Lower lobe of right lung (tissue), 2 donors: Measurements from ENCODE around the gene GRID1. TPM values are rescaled to one million over a fixed set of nuclear protein-coding genes. Genes with fewer than 3 reads are reported as not detected.

ENCODE experiments used
- ATAC-seq, 2 donors: fragments of 200-7000 bp; cut with Tn5 transposase; one replicate each; pipeline ENCODE4 v1.9.1; 2020 to 2022; ENCODE audit warnings: mild to moderate bottlenecking in 2 of 2, moderate library complexity in 2 of 2
- DNase-seq: peaks from one replicate; pipeline ENCODE4 v3.0.0-alpha.2; 2020
- H3K27ac ChIP-seq: fragments of 200-600 bp; one replicate; pipeline ENCODE4 v1.8.0; 2022
- H3K27me3 ChIP-seq: fragments of 200-600 bp; one replicate; pipeline ENCODE4 v1.8.0; 2022; ENCODE audit warnings: low read depth
- H3K36me3 ChIP-seq: fragments of 200-600 bp; one replicate; pipeline ENCODE4 v1.8.0; 2022; ENCODE audit warnings: mild to moderate bottlenecking
- H3K4me1 ChIP-seq: fragments of 200-600 bp; one replicate; pipeline ENCODE4 v1.8.0; 2022
- H3K4me3 ChIP-seq: fragments of 200-600 bp; one replicate; pipeline ENCODE4 v1.8.0; 2022; ENCODE audit warnings: mild to moderate bottlenecking
- H3K9me3 ChIP-seq: fragments of 200-600 bp; one replicate; pipeline ENCODE4 v1.8.0; 2022
- intact Hi-C: fragments of 100-400 bp; cut with DNase I; formaldehyde crosslinking; loops from one replicate; pipeline ENCODE4 v1.11.0; 2022
- total RNA-seq: library from RNA; stranded (reverse); fragmentation: NEBNext Ultra II Directional; extraction: Animal tissue kit (Norgen Biotek cat#: 25700); gene quantifications from one replicate; pipeline ENCODE4 v1.2.1, GENCODE V29; 2021
- TF ChIP-seq, protein P1 (sequence below): fragments of 200-600 bp; IDR thresholded peaks from one replicate; pipeline ENCODE4 v1.8.0; 2022; ENCODE audit warnings: antibody characterized with exemption, mild to moderate bottlenecking
- donor health status: DM: no; HTN: yes; CAD: no; lungs with severe emphysema.

The GRID1 gene
- total RNA-seq, 1 donor from 2014 or later, result 2.5 TPM

DNA sequence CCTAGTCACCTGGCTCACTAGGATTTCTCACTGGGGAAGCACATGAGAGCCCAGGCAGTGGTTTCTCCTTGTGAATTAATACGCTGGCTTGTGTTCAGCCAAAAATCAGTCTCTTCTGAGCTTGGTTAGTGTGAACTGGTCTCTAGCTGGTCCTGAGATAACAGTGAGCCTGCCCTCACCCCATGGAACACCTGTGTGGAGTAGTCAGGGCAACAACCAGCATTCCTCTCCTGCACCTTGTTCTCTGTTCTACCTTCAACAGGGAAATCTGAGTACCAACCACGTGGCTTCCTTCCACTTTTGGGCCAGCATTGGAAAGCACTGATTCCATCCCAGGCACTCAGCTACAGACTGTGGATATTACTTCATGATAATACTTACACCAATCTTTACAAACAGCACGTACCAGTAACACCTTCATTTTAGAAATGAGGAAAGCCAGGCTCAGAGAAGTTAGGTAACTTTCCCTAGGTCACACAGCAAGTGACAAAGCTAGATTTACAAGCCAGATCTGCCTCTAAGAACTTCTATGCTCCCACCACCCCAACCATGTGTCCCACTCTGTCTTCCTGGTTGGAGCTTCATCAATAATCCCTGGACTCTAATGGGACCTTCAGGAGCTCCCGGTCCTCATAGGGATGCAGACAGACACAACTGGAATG is 106.6 kb downstream of the GRID1 start:
- Histone ChIP-seq H3K27me3 (peaks cover 30% of the 10 kb centered on the region), H3K9me3 (no peaks in the 10 kb centered on the region), H3K27ac (no peak overlapping the region), H3K36me3 (no peaks in the 10 kb centered on the region), H3K4me3 (no peak overlapping the region), H3K4me1 (peaks cover 9% of the 10 kb centered on the region)
- ATAC-seq, result no peak
- intact Hi-C loops, result no loop called here
- DNase-seq, result no peak
- TF ChIP-seq, protein P1, sequence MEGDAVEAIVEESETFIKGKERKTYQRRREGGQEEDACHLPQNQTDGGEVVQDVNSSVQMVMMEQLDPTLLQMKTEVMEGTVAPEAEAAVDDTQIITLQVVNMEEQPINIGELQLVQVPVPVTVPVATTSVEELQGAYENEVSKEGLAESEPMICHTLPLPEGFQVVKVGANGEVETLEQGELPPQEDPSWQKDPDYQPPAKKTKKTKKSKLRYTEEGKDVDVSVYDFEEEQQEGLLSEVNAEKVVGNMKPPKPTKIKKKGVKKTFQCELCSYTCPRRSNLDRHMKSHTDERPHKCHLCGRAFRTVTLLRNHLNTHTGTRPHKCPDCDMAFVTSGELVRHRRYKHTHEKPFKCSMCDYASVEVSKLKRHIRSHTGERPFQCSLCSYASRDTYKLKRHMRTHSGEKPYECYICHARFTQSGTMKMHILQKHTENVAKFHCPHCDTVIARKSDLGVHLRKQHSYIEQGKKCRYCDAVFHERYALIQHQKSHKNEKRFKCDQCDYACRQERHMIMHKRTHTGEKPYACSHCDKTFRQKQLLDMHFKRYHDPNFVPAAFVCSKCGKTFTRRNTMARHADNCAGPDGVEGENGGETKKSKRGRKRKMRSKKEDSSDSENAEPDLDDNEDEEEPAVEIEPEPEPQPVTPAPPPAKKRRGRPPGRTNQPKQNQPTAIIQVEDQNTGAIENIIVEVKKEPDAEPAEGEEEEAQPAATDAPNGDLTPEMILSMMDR, result no peak

DNA sequence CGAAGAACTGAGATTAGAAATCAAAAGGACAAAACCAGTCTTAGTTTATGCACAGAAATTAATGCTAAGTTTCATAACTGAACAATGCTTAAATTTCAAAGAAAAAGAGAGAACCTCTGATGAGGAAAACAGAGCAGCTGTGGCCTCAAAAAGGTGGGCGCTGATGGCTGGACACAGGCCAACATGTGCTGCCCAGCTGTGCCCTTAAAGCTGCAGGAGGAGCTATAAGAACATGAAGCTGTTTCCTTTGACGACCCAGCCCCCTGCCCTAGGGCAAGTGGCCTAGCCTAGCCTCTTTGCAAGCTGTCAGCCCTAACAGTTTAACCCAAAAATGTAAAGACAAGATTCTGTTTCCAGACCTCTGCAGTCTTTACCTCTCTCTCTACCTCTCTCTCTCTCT is 107.7 kb downstream of the GRID1 start:
- Histone ChIP-seq H3K4me3 (no peak overlapping the region), H3K36me3 (no peaks in the 10 kb centered on the region), H3K27me3 (peaks cover 20% of the 10 kb centered on the region), H3K4me1 (peaks cover 9% of the 10 kb centered on the region), H3K9me3 (no peaks in the 10 kb centered on the region), H3K27ac (no peak overlapping the region)
- DNase-seq (no peak), ATAC-seq (no peak)
- TF ChIP-seq, protein P1, result no peak
- intact Hi-C loops, result no loop called here

DNA sequence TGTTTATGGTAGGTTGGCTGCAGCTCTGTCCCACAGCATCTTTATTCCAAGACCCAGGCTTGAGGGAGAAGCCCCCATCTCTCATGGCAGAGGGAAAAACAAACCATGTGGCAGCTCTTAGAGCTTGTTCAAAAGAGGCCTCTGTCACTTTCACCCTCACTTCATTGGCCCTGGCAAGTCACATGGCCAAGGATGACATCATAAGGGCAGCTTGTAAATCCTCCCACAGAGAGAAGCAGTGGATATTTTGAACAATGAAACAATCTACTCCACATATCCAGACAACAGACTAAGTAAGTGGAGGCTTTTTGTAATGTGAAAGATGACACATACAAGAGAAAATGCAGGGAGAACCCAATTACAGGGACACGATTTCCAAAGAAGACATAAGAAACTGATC is 108.1 kb downstream of the GRID1 start:
- intact Hi-C loops, result no loop called here
- no peak overlapping the region for H3K27ac ChIP-seq
- TF ChIP-seq, protein P1, result no peak

DNA sequence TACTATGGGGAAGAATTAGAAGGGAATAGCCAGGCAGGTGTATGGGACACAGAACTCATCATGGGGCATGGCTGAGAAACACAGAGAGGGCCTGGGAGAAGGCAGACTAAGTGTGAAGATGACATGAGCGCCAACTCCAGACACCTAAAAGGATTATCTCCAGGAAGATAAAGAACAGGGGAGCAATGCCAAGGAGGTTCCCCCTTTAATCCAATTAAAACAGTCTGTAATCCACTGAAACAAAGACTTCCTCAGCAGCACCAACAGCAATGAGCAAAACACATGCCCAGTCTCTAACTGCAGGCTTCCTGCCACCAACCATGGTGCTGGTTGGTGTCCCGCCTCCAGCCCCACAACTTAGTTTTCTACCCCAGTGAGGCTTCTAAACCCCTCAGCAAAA is 108.9 kb downstream of the GRID1 start:
- ATAC-seq (no peak), DNase-seq (no peak)
- no peaks in the 10 kb centered on the region for H3K9me3 ChIP-seq
- peaks cover 3% of the 10 kb centered on the region for H3K4me1 ChIP-seq
- no peak overlapping the region for H3K27ac ChIP-seq
- TF ChIP-seq, protein P1, result no peak
- H3K4me3 ChIP-seq, result no peak overlapping the region
- no peaks in the 10 kb centered on the region for H3K36me3 ChIP-seq
- intact Hi-C loops, result no loop called here
- H3K27me3 ChIP-seq, result peaks cover 8% of the 10 kb centered on the region

More for the DNA sequence above, 108.1 kb downstream of the GRID1 start:
- Histone ChIP-seq H3K36me3 (no peaks in the 10 kb centered on the region), H3K9me3 (no peaks in the 10 kb centered on the region), H3K4me3 (no peak overlapping the region), H3K4me1 (peaks cover 9% of the 10 kb centered on the region), H3K27me3 (peaks cover 16% of the 10 kb centered on the region)
- DNase-seq (no peak), ATAC-seq (no peak)

DNA sequence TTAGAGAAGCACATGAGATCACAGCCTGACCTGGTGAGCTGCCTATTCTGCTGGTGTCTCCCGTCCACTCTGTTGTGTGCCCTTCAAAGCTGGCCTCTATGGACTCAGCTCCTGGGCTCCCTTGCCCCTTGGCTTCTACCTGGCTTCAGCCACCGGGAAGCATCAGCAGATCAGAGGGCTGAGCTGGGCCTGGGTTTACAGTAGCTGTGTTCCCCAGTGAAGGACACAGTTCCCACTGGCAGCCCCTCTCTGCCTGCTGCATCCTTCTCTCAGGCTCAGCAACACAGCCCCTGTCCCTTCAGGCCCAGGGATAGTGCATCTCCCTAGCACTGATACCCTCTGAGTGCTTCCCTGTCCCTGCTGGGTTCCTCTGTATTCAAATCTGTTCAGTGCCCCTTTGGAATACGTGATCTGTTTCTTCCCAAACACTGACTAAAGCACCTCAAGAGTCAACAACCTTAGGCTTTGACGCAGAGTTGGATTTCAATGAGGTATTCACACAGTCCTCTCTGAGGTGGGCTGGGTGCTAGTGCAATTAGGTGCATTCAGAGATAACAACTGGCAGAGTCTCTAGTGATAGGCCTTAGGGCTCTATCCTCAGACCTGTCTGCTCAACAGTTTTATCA is 109.8 kb downstream of the GRID1 start:
- DNase-seq (no peak), ATAC-seq (no peak)
- Histone ChIP-seq H3K4me1 (no peaks in the 10 kb centered on the region), H3K27ac (no peak overlapping the region), H3K9me3 (no peaks in the 10 kb centered on the region), H3K36me3 (no peaks in the 10 kb centered on the region), H3K27me3 (no peaks in the 10 kb centered on the region), H3K4me3 (no peak overlapping the region)
- intact Hi-C loops, result no loop called here
- TF ChIP-seq, protein P1, result no peak
